Fibroblast of lung (primary cell): ENCODE measurements around the gene DNM3. TPM values are rescaled to one million over a fixed set of nuclear protein-coding genes. Genes with fewer than 3 reads are reported as not detected.

Experiments
- DNase-seq, 2 donors: peaks; one replicate each; pipeline versions ENCODE4 v3.0.0 to v3.0.0-alpha.2; 2010; ENCODE audit warnings: low read depth in 2 of 2
- H2AFZ ChIP-seq: 2 replicates; pipeline ENCODE4 v1.5.1; 2012; ENCODE audit warnings: low read length, control low read depth, inconsistent platforms
- H3K27ac ChIP-seq: 2 replicates; pipeline ENCODE4 v1.5.1; 2011; ENCODE audit warnings: low read length, control low read depth; ENCODE audit not compliant: insufficient read depth
- H3K27me3 ChIP-seq: 2 replicates; pipeline ENCODE4 v1.5.1; 2011; ENCODE audit warnings: mild to moderate bottlenecking, low read length; ENCODE audit not compliant: control insufficient read depth, insufficient read depth
- H3K36me3 ChIP-seq: 2 replicates; pipeline ENCODE4 v1.5.1; 2011; ENCODE audit warnings: low read length; ENCODE audit not compliant: control insufficient read depth, insufficient read depth
- H3K4me1 ChIP-seq: 2 replicates; pipeline ENCODE4 v1.5.1; 2011; ENCODE audit warnings: low read length; ENCODE audit not compliant: control insufficient read depth, insufficient read depth; ENCODE audit errors: extremely low read depth
- H3K4me2 ChIP-seq: 2 replicates; pipeline ENCODE4 v1.5.1; 2011; ENCODE audit warnings: low read length, control low read depth; ENCODE audit not compliant: insufficient read depth; ENCODE audit errors: extremely low read depth
- H3K4me3 ChIP-seq, 4 experiments: fragments of 200-600 bp in 1 of 4; sonication (generic) in 1 of 4; replicated peaks in 1 of 4; 2 replicates each; pipeline ENCODE4 v1.5.1; 2011 to 2016; ENCODE audit warnings: low read length in 4 of 4, low read depth in 3 of 4, mild to moderate bottlenecking in 3 of 4, control low read depth in 2 of 4, inconsistent platforms in 1 of 4, mixed read lengths in 1 of 4; ENCODE audit not compliant: insufficient read depth in 1 of 4; ENCODE audit errors: control extremely low read depth in 1 of 4
- H3K79me2 ChIP-seq: 2 replicates; pipeline ENCODE4 v1.5.1; 2012; ENCODE audit warnings: mild to moderate bottlenecking, low read length, inconsistent platforms; ENCODE audit not compliant: control insufficient read depth, insufficient read depth
- H3K9ac ChIP-seq: 2 replicates; pipeline ENCODE4 v1.5.1; 2011; ENCODE audit warnings: mild to moderate bottlenecking, low read length, control low read depth; ENCODE audit not compliant: insufficient read depth
- H3K9me3 ChIP-seq: 2 replicates; pipeline ENCODE4 v1.5.1; 2012; ENCODE audit warnings: low read depth, low read length; ENCODE audit not compliant: control insufficient read depth, insufficient read depth
- H4K20me1 ChIP-seq: 2 replicates; pipeline ENCODE4 v1.5.1; 2011; ENCODE audit warnings: low read length; ENCODE audit not compliant: control insufficient read depth, insufficient read depth; ENCODE audit errors: extremely low read depth
- EZH2 ChIP-seq: IDR thresholded peaks from 2 replicates; pipeline ENCODE4 v1.5.1; 2012; ENCODE audit warnings: low read length, control low read depth, mild to moderate bottlenecking; ENCODE audit errors: missing control alignments
- polyA plus RNA-seq, 2 donors: library from polyadenylated mRNA; depleted of rRNA in 1 of 2; stranded (reverse) in 1 of 2; unstranded in 1 of 2; fragments of >200 nt; gene quantifications; 2 replicates each; pipeline ENCODE4 v1.2.1, GENCODE V29; 2011 to 2012; ENCODE audit warnings: missing spikeins in 1 of 2
- total RNA-seq: library from RNA; depleted of rRNA; stranded (reverse); fragments of >200 nt; gene quantifications from 2 replicates; pipeline ENCODE4 v1.2.1, GENCODE V29; 2014
- TF ChIP-seq, protein P1 (sequence below), 2 donors: IDR thresholded peaks in 1 of 2; conservative IDR thresholded peaks in 1 of 2; 1 replicate in 1 of 2; 2 replicates in 1 of 2; pipeline ENCODE4 v1.5.1; 2011 to 2012; ENCODE audit warnings: low read length in 2 of 2, control low read depth in 1 of 2, inconsistent platforms in 1 of 2, low read depth in 1 of 2, mild to moderate bottlenecking in 1 of 2

Gene DNM3
- total and polyA plus RNA-seq, 2 donors (not counting 1 experiment from before 2014, with no cell fraction given) = 1.6 to 3.6 TPM

GRCh38 chr1:171983584-171983983 lies 142.3 kb downstream of the DNM3 start:
- peak; percentile 29 to 56 for DNase-seq

GRCh38 chr1:171984262-171984661 lies 143.0 kb downstream of the DNM3 start:
- no peak overlapping the region for H3K4me3 ChIP-seq
- H4K20me1 ChIP-seq = no peaks in the 10 kb centered on the region
- no peak overlapping the region for H3K9ac ChIP-seq
- H3K27ac ChIP-seq = no peak overlapping the region
- no peak overlapping the region for H2AFZ ChIP-seq
- H3K4me2 ChIP-seq = no peak overlapping the region
- H3K36me3 ChIP-seq = no peaks in the 10 kb centered on the region
- no peak for TF ChIP-seq EZH2
- TF ChIP-seq, protein P1, sequence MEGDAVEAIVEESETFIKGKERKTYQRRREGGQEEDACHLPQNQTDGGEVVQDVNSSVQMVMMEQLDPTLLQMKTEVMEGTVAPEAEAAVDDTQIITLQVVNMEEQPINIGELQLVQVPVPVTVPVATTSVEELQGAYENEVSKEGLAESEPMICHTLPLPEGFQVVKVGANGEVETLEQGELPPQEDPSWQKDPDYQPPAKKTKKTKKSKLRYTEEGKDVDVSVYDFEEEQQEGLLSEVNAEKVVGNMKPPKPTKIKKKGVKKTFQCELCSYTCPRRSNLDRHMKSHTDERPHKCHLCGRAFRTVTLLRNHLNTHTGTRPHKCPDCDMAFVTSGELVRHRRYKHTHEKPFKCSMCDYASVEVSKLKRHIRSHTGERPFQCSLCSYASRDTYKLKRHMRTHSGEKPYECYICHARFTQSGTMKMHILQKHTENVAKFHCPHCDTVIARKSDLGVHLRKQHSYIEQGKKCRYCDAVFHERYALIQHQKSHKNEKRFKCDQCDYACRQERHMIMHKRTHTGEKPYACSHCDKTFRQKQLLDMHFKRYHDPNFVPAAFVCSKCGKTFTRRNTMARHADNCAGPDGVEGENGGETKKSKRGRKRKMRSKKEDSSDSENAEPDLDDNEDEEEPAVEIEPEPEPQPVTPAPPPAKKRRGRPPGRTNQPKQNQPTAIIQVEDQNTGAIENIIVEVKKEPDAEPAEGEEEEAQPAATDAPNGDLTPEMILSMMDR (conservative IDR thresholded peaks at IDR 0.05 in 1 of 2, IDR thresholded peaks at IDR 0.05 in 1 of 2; ENCODE audit: low read depth in 1 of 2, low read length in 2 of 2) = no peak
- H3K9me3 ChIP-seq = no peaks in the 10 kb centered on the region
- H3K79me2 ChIP-seq = no peaks in the 10 kb centered on the region
- peaks cover 3% of the 10 kb centered on the region for H3K4me1 ChIP-seq
- DNase-seq = no peak
- no peaks in the 10 kb centered on the region for H3K27me3 ChIP-seq

More at GRCh38 chr1:171983584-171983983, 142.3 kb downstream of the DNM3 start:
- TF ChIP-seq, protein P1 (conservative IDR thresholded peaks at IDR 0.05 in 1 of 2, IDR thresholded peaks at IDR 0.05 in 1 of 2; ENCODE audit: low read depth in 1 of 2, low read length in 2 of 2) = peak; percentile 32 to 42
- TF ChIP-seq EZH2 = no peak
- H4K20me1 ChIP-seq = no peaks in the 10 kb centered on the region
- H3K4me2 ChIP-seq = no peak overlapping the region
- no peaks in the 10 kb centered on the region for H3K9me3 ChIP-seq
- no peak overlapping the region for H3K27ac ChIP-seq
- H3K4me3 ChIP-seq = no peak overlapping the region
- H3K27me3 ChIP-seq = no peaks in the 10 kb centered on the region
- no peaks in the 10 kb centered on the region for H3K36me3 ChIP-seq
- no peak overlapping the region for H2AFZ ChIP-seq
- no peak overlapping the region for H3K9ac ChIP-seq
- H3K4me1 ChIP-seq = peaks cover 3% of the 10 kb centered on the region
- no peaks in the 10 kb centered on the region for H3K79me2 ChIP-seq

DNA sequence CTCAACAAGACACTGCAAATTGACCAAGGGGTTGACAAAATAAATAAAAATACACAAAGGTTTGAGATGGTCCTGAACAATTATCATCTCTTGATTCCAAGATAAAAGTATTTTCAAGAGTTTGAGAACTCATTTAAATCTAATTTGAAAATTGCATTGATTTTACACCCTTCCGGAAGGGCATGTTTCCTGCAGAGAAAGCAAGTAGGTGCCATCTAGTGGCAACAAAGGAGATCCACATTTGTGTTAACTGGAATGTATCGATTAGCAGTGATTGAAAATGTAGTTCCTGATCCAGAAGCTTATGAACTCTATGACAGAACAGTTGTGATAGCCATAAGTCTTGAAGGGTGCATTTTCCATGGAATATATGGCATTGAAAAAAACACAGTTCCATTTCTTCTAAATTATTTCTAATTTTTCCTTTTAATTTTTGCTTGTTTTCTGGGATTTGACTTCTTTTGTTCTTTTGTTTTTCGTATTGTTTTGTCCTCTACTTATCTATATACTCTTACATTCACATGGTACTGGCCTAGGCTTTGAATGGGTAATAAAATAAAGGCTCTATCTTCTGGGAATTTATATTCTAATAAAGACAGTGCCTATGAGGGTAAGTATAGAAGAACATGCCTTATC lies 143.7 kb downstream of the DNM3 start:
- DNase-seq = peak; percentile 40 to 64
- Histone ChIP-seq H3K27ac (no peak overlapping the region), H3K4me1 (peaks cover 3% of the 10 kb centered on the region), H3K79me2 (no peaks in the 10 kb centered on the region), H3K36me3 (no peaks in the 10 kb centered on the region), H3K9me3 (no peaks in the 10 kb centered on the region), H2AFZ (no peak overlapping the region), H3K4me3 (no peak overlapping the region), H3K27me3 (no peaks in the 10 kb centered on the region), H3K4me2 (no peak overlapping the region), H4K20me1 (no peaks in the 10 kb centered on the region), H3K9ac (no peak overlapping the region)
- TF ChIP-seq, protein P1 (conservative IDR thresholded peaks at IDR 0.05 in 1 of 2, IDR thresholded peaks at IDR 0.05 in 1 of 2; ENCODE audit: low read depth in 1 of 2, low read length in 2 of 2) = peak; percentile 83 to 84
- no peak for TF ChIP-seq EZH2
